GM23338 (cell line): ENCODE data around the gene FAM20C. TPM values are rescaled to one million over a fixed set of nuclear protein-coding genes. Genes with fewer than 3 reads are reported as not detected.

Experiments used
- ATAC-seq: fragments of 200-7000 bp; cut with Tn5 transposase; 3 replicates; pipeline ENCODE4 v1.9.1; 2020
- DNase-seq: peaks from one replicate; pipeline ENCODE4 v3.0.0-alpha.2; 2015; ENCODE audit warnings: low spot score
- H2AFZ ChIP-seq: fragments of 200-600 bp; sonication (generic); 2 replicates; pipeline ENCODE4 v1.8.0; 2016; ENCODE audit warnings: antibody characterized with exemption, mild to moderate bottlenecking, moderate library complexity
- H3F3A ChIP-seq: fragments of 200-600 bp; sonication (generic); replicated peaks from 2 replicates; pipeline ENCODE4 v1.8.0; 2017; ENCODE audit warnings: antibody characterized with exemption, mixed run types, low read depth
- H3K27ac ChIP-seq: fragments of 200-600 bp; sonication (generic); 2 replicates; pipeline ENCODE4 v1.6.1; 2016; ENCODE audit warnings: low read depth
- H3K27me3 ChIP-seq: fragments of 200-600 bp; sonication (generic); 2 replicates; pipeline ENCODE4 v1.8.0; 2016; ENCODE audit warnings: mild to moderate bottlenecking, mixed run types, moderate library complexity; ENCODE audit not compliant: insufficient read depth
- H3K36me3 ChIP-seq: fragments of 200-600 bp; sonication (generic); 2 replicates; pipeline ENCODE4 v1.8.0; 2016; ENCODE audit warnings: mild to moderate bottlenecking; ENCODE audit not compliant: insufficient read depth
- H3K4me1 ChIP-seq: fragments of 200-600 bp; sonication (generic); 2 replicates; pipeline ENCODE4 v1.8.0; 2016; ENCODE audit warnings: mild to moderate bottlenecking, moderate library complexity; ENCODE audit not compliant: insufficient read depth
- H3K4me2 ChIP-seq: fragments of 200-600 bp; sonication (generic); 2 replicates; pipeline ENCODE4 v1.7.1; 2017; ENCODE audit warnings: mixed run types
- H3K4me3 ChIP-seq: fragments of 200-600 bp; sonication (generic); 2 replicates; pipeline ENCODE4 v1.6.1; 2016; ENCODE audit warnings: mixed run types
- H3K79me2 ChIP-seq: fragments of 200-600 bp; sonication (generic); replicated peaks from 2 replicates; pipeline ENCODE4 v1.8.0; 2017; ENCODE audit warnings: mild to moderate bottlenecking; ENCODE audit not compliant: insufficient read depth
- H3K9me2 ChIP-seq: fragments of 200-600 bp; sonication (generic); 2 replicates; pipeline ENCODE4 v1.8.0; 2017; ENCODE audit not compliant: insufficient read depth
- H4K20me1 ChIP-seq: fragments of 200-600 bp; sonication (generic); replicated peaks from 2 replicates; pipeline ENCODE4 v1.8.0; 2017; ENCODE audit warnings: mild to moderate bottlenecking; ENCODE audit not compliant: insufficient read depth
- H3K27ac Mint-ChIP-seq: 2 replicates; pipeline ENCODE4 v1.8.0; 2020; ENCODE audit warnings: inconsistent platforms, mild to moderate bottlenecking, moderate library complexity, mixed read lengths
- H3K27me3 Mint-ChIP-seq: 3 replicates; pipeline ENCODE4 v1.8.0; 2022; ENCODE audit warnings: low read depth, mild to moderate bottlenecking, moderate library complexity, mixed read lengths, inconsistent platforms; ENCODE audit not compliant: insufficient read depth, poor library complexity
- H3K36me3 Mint-ChIP-seq: 3 replicates; pipeline ENCODE4 v1.8.0; 2021; ENCODE audit warnings: low read depth, mild to moderate bottlenecking, inconsistent platforms, moderate library complexity, mixed read lengths
- H3K4me1 Mint-ChIP-seq: 3 replicates; pipeline ENCODE4 v1.8.0; 2020; ENCODE audit warnings: mild to moderate bottlenecking, inconsistent platforms, mixed read lengths
- H3K4me3 Mint-ChIP-seq: 3 replicates; pipeline ENCODE4 v1.8.0; 2021; ENCODE audit warnings: moderate library complexity, mild to moderate bottlenecking, inconsistent platforms, mixed read lengths
- H3K9me3 Mint-ChIP-seq: 3 replicates; pipeline ENCODE4 v1.8.0; 2020; ENCODE audit warnings: moderate library complexity, mild to moderate bottlenecking, inconsistent platforms, mixed read lengths
- CTCF ChIP-seq, 2 experiments: fragments of 200-600 bp in 1 of 2; sonication (generic) in 1 of 2; conservative IDR thresholded peaks; 2 replicates each; pipeline versions ENCODE4 v1.5.1 to v1.6.1; 2016 to 2017; ENCODE audit warnings: antibody characterized with exemption in 2 of 2, low read depth in 2 of 2, mild to moderate bottlenecking in 2 of 2, moderate library complexity in 1 of 2
- JUNB ChIP-seq: IDR thresholded peaks from one replicate; pipeline ENCODE4 v1.6.1; 2016; ENCODE audit warnings: antibody characterized with exemption; ENCODE audit not compliant: unreplicated experiment
- NANOG ChIP-seq: IDR thresholded peaks from 2 replicates; pipeline ENCODE4 v1.6.1; 2016; ENCODE audit warnings: antibody characterized with exemption, borderline replicate concordance
- POLR2AphosphoS5 ChIP-seq: IDR thresholded peaks from 2 replicates; pipeline ENCODE4 v1.6.1; 2016; ENCODE audit warnings: antibody characterized with exemption, low read depth
- STAT1 ChIP-seq: IDR thresholded peaks from one replicate; pipeline ENCODE4 v1.6.1; 2016; ENCODE audit warnings: antibody characterized with exemption; ENCODE audit not compliant: unreplicated experiment
- ZNF331 ChIP-seq: fragments of 250-450 bp; sonication (Bioruptor Pico); IDR thresholded peaks from 2 replicates; pipeline ENCODE4 v1.5.0; 2020; ENCODE audit warnings: low read depth, mild to moderate bottlenecking, moderate library complexity
- polyA plus RNA-seq: library from polyadenylated mRNA; unstranded; fragments of >200 nt; fragmentation: Nextera tagmentation; extraction: Ambion mirVana; gene quantifications from 2 replicates; pipeline ENCODE4 v1.2.1, GENCODE V29; 2016
- total RNA-seq: library from RNA; depleted of rRNA; stranded (reverse); fragments of >200 nt; shearing (Covaris generic); gene quantifications from 2 replicates; pipeline ENCODE4 v1.2.3, GENCODE V29; 2014
- TF ChIP-seq, protein P1 (sequence below): IDR thresholded peaks from one replicate; pipeline ENCODE4 v1.6.1; 2018; ENCODE audit warnings: antibody characterized with exemption; ENCODE audit not compliant: unreplicated experiment

FAM20C gene
- total and polyA plus RNA-seq, 2 experiments from 2014 or later = 7.6 to 24.8 TPM

- H2AFZ ChIP-seq = no peak overlapping the region
- Mint-ChIP-seq H3K9me3 (peaks cover 84% of the 10 kb centered on the region), H3K4me1 (no peaks in the 10 kb centered on the region; the same call in 2 of the 3 replicates), H3K27me3 (peaks cover 28% of the 10 kb centered on the region), H3K4me3 (no peak overlapping the region), H3K36me3 (peaks cover 50% of the 10 kb centered on the region), H3K27ac (no peak overlapping the region)
- no peaks in the 10 kb centered on the region for H3K79me2 ChIP-seq
- DNase-seq (peak; percentile 71), ATAC-seq (peak; percentile 79)
- H3K4me3 ChIP-seq = no peak overlapping the region
- no peak overlapping the region for H3K4me2 ChIP-seq
- no peaks in the 10 kb centered on the region; the same call in 1 of the 2 replicates for H3K36me3 ChIP-seq
- H3K27me3 ChIP-seq = no peaks in the 10 kb centered on the region
- TF ChIP-seq CTCF (conservative IDR thresholded peaks at IDR 0.05; ENCODE audit: low read depth in 2 of 2) (peak; percentile 31 to 78; a peak in 3 of 4 replicates), STAT1 (no peak)
- TF ChIP-seq, protein P1, sequence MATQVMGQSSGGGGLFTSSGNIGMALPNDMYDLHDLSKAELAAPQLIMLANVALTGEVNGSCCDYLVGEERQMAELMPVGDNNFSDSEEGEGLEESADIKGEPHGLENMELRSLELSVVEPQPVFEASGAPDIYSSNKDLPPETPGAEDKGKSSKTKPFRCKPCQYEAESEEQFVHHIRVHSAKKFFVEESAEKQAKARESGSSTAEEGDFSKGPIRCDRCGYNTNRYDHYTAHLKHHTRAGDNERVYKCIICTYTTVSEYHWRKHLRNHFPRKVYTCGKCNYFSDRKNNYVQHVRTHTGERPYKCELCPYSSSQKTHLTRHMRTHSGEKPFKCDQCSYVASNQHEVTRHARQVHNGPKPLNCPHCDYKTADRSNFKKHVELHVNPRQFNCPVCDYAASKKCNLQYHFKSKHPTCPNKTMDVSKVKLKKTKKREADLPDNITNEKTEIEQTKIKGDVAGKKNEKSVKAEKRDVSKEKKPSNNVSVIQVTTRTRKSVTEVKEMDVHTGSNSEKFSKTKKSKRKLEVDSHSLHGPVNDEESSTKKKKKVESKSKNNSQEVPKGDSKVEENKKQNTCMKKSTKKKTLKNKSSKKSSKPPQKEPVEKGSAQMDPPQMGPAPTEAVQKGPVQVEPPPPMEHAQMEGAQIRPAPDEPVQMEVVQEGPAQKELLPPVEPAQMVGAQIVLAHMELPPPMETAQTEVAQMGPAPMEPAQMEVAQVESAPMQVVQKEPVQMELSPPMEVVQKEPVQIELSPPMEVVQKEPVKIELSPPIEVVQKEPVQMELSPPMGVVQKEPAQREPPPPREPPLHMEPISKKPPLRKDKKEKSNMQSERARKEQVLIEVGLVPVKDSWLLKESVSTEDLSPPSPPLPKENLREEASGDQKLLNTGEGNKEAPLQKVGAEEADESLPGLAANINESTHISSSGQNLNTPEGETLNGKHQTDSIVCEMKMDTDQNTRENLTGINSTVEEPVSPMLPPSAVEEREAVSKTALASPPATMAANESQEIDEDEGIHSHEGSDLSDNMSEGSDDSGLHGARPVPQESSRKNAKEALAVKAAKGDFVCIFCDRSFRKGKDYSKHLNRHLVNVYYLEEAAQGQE = no peak
- no peak overlapping the region for H3K27ac ChIP-seq
- H3K4me1 ChIP-seq = no peaks in the 10 kb centered on the region
- no peaks in the 10 kb centered on the region for H4K20me1 ChIP-seq
- peaks cover 6% of the 10 kb centered on the region; the same call in 1 of the 2 replicates for H3F3A ChIP-seq
- no peaks in the 10 kb centered on the region for H3K9me2 ChIP-seq
Measured at GRCh38 chr7:266851-267840, 74.8 kb downstream of the FAM20C start.

DNA sequence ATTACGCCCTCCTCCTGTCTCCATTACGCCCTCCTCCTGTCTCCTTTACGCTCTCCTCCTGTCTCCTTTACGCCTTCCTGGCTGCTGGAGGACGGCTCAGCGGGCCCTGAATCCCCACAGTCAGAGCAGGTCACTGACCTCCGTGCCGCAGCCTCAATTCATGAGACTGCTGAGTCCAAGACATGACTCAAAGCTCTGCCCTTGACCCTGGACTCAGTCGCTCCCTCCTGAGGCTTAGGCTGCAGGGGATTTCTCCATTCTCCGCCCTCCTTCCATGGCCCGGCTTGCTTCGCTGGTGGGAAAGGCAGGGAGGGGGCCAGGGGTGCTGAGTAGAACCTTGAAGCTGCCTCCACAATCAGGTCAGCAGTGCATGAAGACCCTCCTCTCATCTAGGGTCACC lies 76.6 kb downstream of the FAM20C start:
- Mint-ChIP-seq H3K4me3 (no peak overlapping the region), H3K9me3 (peaks cover 92% of the 10 kb centered on the region), H3K36me3 (peaks cover 54% of the 10 kb centered on the region), H3K27ac (no peak overlapping the region), H3K27me3 (peaks cover 21% of the 10 kb centered on the region), H3K4me1 (no peaks in the 10 kb centered on the region; the same call in 2 of the 3 replicates)
- Histone ChIP-seq H3K36me3 (no peaks in the 10 kb centered on the region; the same call in 1 of the 2 replicates), H4K20me1 (no peaks in the 10 kb centered on the region), H3K4me3 (no peak overlapping the region), H2AFZ (no peak overlapping the region), H3K4me2 (no peak overlapping the region), H3F3A (no peaks in the 10 kb centered on the region), H3K79me2 (no peaks in the 10 kb centered on the region), H3K27ac (no peak overlapping the region), H3K27me3 (no peaks in the 10 kb centered on the region), H3K4me1 (no peaks in the 10 kb centered on the region), H3K9me2 (no peaks in the 10 kb centered on the region)
- DNase-seq = no peak
- ATAC-seq = no peak
- TF ChIP-seq JUNB (no peak), STAT1 (no peak), NANOG (no peak), POLR2AphosphoS5 (no peak), ZNF331 (CRISPR knock-in tag) (no peak), CTCF (conservative IDR thresholded peaks at IDR 0.05; ENCODE audit: low read depth in 2 of 2) (no peak)
- TF ChIP-seq, protein P1 = no peak
